Chondrocyte (in vitro differentiated cells): ENCODE measurements around the gene BRINP2. TPM values are rescaled to one million over a fixed set of nuclear protein-coding genes. Genes with fewer than 3 reads are reported as not detected.

Source experiments
- DNase-seq: peaks from one replicate; pipeline ENCODE4 v3.0.0; 2021; ENCODE audit warnings: mixed read lengths, low spot score
- H3K27ac Mint-ChIP-seq: one replicate; pipeline ENCODE4 v1.8.0; 2021; ENCODE audit warnings: mild to moderate bottlenecking, moderate library complexity, mixed read lengths; ENCODE audit not compliant: unreplicated experiment
- H3K27me3 Mint-ChIP-seq: 2 replicates; pipeline ENCODE4 v1.8.0; 2021; ENCODE audit warnings: low read depth, mixed read lengths
- H3K36me3 Mint-ChIP-seq: 2 replicates; pipeline ENCODE4 v1.8.0; 2021; ENCODE audit warnings: low read depth, mixed read lengths
- H3K4me1 Mint-ChIP-seq: 2 replicates; pipeline ENCODE4 v1.8.0; 2021; ENCODE audit warnings: low read depth, mild to moderate bottlenecking, mixed read lengths
- H3K4me3 Mint-ChIP-seq: one replicate; pipeline ENCODE4 v1.8.0; 2021; ENCODE audit warnings: mild to moderate bottlenecking, moderate library complexity, mixed read lengths; ENCODE audit not compliant: unreplicated experiment
- H3K9me3 Mint-ChIP-seq: 2 replicates; pipeline ENCODE4 v1.8.0; 2021; ENCODE audit warnings: low read depth, mixed read lengths
- total RNA-seq: library from RNA; stranded (reverse); gene quantifications from 3 replicates; pipeline ENCODE4 v1.2.1, GENCODE V29; 2021
- TF ChIP-seq, protein P1 (sequence below): fragments of 200-600 bp; sonication (generic); IDR thresholded peaks from 2 replicates; pipeline ENCODE4 v1.5.0; 2021; ENCODE audit warnings: antibody characterized with exemption, mild to moderate bottlenecking, moderate library complexity

Gene BRINP2
- total RNA-seq, 1 donor from 2014 or later, result not detected

DNA sequence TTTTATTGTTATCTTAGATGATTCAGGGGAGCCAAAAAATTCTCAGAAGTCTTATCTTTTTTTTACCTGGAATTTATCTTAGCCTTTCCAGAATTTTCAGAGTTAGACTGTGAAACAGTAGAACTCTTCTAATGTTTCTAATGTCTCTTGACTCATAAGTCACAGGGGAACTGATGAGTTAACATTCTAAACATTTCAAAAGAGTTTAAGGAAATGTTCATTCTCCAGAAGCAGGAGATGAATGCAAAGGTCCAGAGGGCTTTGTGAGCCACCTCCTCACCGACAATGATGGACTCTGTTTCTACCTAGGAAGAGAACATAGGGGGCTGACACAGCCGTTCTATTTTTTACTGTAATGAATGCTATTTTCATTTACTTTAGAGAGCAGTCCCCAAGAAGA lies 157.5 kb downstream of the BRINP2 start:
- Mint-ChIP-seq H3K9me3 (peaks cover 3% of the 10 kb centered on the region), H3K4me1 (no peaks in the 10 kb centered on the region), H3K4me3 (no peak overlapping the region), H3K27me3 (peaks cover 35% of the 10 kb centered on the region), H3K27ac (no peak overlapping the region), H3K36me3 (no peaks in the 10 kb centered on the region)
- TF ChIP-seq, protein P1, sequence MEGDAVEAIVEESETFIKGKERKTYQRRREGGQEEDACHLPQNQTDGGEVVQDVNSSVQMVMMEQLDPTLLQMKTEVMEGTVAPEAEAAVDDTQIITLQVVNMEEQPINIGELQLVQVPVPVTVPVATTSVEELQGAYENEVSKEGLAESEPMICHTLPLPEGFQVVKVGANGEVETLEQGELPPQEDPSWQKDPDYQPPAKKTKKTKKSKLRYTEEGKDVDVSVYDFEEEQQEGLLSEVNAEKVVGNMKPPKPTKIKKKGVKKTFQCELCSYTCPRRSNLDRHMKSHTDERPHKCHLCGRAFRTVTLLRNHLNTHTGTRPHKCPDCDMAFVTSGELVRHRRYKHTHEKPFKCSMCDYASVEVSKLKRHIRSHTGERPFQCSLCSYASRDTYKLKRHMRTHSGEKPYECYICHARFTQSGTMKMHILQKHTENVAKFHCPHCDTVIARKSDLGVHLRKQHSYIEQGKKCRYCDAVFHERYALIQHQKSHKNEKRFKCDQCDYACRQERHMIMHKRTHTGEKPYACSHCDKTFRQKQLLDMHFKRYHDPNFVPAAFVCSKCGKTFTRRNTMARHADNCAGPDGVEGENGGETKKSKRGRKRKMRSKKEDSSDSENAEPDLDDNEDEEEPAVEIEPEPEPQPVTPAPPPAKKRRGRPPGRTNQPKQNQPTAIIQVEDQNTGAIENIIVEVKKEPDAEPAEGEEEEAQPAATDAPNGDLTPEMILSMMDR, result no peak
- DNase-seq, result no peak

DNA sequence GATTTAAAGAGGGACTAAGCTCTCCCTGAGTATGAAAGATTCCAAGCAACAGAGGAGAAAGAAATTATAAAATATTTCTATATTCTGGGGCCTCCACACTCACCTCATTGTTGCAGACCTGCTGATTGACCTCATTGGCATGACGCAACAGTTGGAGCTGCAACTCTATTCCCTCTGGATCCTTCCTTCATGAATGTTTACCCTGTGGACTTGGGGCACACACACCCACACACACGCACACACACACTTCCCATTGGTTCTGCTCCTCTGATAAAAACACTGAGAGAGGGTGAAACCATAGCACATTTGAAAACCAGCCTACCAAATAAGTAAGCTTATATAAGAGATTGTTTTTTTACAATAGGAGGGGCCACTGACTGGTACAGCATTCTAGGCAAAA lies 159.1 kb downstream of the BRINP2 start:
- peaks cover 38% of the 10 kb centered on the region for H3K27me3 Mint-ChIP-seq
- peaks cover 3% of the 10 kb centered on the region for H3K9me3 Mint-ChIP-seq
- peaks cover 7% of the 10 kb centered on the region for H3K4me1 Mint-ChIP-seq
- no peaks in the 10 kb centered on the region for H3K36me3 Mint-ChIP-seq
- H3K27ac Mint-ChIP-seq, result no peak overlapping the region
- TF ChIP-seq, protein P1, result no peak
- no peak for DNase-seq
- H3K4me3 Mint-ChIP-seq, result no peak overlapping the region

Other genes with a start within 250 kb of the BRINP2 start
- not detected in 3 replicates for gene ASTN1, start 6.2 kb upstream of the BRINP2 start, total RNA-seq